ENCODE measurements around the gene TNNT2.

Gene TNNT2

GRCh38 chr1:201377611-201378092, at the start of gene TNNT2:
TNNT2 (minus strand) TSS chr1:201377680; CDS start chr1:201373254, 4,426 bp downstream.
- DNase-seq: peak; percentile 81

GRCh38 chr1:201426479-201427310, 49.2 kb upstream of the TNNT2 start:
- peak; percentile 66 for DNase-seq

GRCh38 chr1:201424146-201424545, 46.7 kb upstream of the TNNT2 start:
- DNase-seq: no peak

DNA sequence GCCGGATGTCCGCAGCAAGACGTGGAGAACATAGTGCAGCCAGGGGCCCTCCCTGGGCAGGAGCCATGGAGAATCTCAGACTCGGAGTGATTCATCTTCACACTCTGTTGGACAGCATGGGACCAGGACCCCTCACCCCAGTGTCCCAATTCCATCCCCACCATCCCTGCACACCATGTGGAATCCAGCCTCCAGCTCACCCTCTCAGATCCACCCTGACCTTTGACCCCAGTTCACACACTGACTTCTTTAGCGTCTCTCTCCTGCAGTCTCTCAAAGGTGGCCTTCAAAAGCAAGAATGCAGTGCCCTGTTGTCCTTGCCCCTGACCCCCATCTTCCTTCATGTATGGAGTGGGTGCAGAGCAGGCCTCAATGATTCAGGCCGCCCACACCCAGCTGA, 46.2 kb upstream of the TNNT2 start:
- DNase-seq: no peak

GRCh38 chr1:201422436-201423030, 45.1 kb upstream of the TNNT2 start:
- no peak for DNase-seq

DNA sequence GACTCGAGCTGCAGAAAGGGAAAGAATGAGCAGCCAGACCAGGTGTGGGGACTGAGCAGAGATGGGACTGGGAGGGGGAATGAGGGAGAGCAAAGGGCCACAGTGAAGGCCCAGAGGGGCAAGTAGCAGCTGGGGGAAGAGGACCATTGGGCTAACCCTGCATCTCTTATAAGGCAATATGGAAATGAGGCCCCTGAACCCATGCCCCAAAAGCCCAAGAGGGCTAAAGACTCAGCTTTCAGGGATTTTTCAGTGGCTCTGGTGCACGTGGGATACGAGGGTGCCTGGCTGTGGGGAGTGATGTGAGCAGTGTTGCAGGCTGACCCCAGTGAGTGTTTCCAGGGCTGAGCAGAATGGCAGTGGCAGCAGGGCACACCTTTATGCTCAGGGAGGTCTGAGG, 44.5 kb upstream of the TNNT2 start:
- no peak for DNase-seq

GRCh38 chr1:201421041-201421440, 43.6 kb upstream of the TNNT2 start:
- DNase-seq: no peak

DNA sequence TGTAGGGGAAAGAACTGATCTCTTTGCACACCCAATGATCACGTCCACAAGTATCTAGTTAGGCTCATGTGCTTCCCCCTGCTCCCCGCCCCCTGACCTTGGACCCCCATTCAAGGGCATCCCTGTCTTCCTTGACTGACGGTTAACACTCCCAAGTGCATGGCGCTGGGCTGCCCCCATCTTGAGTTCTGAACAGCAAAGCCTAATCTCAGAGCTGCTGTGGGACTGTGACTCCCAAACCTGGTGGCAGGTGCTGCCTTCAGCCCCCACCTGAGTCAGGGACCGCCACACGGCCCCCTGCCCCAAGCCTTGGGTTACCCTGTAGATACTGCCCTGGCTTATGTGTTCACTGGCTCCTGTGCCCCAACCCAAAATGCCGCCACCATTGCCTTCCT, 43.1 kb upstream of the TNNT2 start:
- no peak for DNase-seq

DNA sequence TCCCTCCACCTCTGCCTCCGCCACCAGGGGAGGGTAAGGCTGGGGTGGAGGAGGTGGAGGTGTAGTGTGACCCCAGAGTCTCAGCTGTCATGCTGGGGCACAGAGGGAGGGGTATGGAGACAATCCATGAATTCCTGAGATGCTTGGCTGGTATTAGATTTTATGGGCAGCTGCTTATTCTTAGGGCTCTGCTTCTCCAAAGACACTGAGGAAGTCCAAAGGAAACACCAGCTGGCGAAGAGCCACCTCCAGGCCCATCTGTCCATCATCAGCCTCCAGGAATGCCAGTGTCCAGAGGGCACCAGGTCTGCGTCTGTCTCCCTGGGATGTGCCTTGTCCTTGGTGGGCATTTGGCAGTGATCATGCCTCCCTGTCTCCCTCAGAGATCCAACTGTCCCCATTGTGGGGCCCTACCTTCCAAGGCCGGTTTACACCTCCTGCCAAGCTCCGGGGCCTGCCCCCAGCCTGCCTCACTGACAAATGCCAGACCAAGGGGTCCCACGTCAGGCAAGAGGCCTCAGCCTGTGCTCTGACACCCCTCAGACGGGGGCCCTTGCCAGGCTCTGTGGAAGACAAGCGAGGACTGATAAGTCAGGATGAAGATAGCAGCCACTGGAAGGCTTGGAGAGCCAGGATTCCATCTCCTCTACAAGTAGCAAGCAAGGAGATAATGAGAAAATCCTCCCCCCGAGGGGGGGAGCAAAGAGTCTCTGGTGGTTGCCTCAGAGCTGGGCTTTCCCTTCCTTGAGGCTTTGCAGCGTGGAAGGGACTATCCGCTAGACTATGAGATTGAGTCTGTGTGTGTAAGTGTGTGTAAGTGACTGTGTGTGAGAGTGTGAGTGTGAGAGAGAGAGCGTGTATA, 42.5 kb upstream of the TNNT2 start:
- peak; percentile 55 for DNase-seq

DNA sequence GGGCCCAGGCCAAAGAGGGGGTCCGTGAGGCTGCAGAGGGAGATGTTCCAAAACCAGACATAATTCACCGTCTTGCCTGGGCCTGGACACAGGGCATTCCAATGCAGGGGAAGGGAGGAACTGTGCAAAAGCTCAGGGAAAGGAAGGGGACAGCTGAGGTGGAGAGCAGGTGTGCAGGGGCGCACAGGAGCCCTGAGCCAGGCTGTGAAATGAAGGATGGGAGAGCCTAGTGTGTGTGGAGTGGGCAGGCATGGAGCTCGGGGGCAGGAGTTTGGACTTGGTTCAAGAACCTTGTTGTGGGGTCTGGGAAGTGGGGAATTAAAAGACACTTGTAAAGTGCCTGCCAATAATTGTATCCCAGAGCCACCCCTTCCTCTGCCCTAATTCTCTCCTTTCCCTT, 41.8 kb upstream of the TNNT2 start:
- DNase-seq: no peak

GRCh38 chr1:201418461-201418860, 41.0 kb upstream of the TNNT2 start:
- DNase-seq: no peak

DNA sequence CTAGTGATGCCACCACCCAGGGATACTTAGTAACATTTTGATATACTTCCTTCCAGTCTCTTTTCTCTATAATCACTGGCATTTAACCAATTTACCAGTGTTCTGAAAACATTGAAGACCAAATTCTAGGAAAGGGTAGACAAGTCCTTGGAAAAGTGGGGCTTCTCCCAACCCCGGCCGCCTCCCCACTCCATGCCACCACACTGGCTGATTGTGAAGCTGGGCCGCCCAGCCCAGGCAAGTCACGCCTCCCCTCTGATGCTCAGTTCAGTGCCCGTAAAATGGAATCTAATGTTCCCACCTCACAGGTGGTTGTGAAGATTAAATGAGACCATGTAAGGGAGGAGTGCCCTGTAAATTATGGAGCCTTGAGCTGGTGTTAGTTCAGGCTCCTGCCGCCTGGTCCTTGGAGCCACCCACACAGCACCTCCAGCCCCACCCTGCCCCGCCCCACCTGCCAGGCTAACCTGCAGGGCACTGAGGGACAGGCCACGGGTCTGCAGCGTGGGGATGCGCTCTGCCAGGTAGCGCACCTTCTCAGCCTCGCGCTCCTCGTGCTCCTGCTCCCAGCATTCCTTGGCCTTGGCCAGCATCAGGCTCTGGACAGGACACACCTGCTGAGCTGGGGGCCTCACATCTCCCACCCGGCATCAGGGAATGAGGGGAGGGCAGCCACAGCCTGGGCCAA, 36.7 kb upstream of the TNNT2 start:
- DNase-seq: no peak

- no peak for DNase-seq
These were observed 33.8 kb upstream of the TNNT2 start for GRCh38 chr1:201411292-201411691.

GRCh38 chr1:201409440-201409839, 32.0 kb upstream of the TNNT2 start:
- no peak for DNase-seq

GRCh38 chr1:201408834-201409200, 31.3 kb upstream of the TNNT2 start:
- no peak for DNase-seq

DNA sequence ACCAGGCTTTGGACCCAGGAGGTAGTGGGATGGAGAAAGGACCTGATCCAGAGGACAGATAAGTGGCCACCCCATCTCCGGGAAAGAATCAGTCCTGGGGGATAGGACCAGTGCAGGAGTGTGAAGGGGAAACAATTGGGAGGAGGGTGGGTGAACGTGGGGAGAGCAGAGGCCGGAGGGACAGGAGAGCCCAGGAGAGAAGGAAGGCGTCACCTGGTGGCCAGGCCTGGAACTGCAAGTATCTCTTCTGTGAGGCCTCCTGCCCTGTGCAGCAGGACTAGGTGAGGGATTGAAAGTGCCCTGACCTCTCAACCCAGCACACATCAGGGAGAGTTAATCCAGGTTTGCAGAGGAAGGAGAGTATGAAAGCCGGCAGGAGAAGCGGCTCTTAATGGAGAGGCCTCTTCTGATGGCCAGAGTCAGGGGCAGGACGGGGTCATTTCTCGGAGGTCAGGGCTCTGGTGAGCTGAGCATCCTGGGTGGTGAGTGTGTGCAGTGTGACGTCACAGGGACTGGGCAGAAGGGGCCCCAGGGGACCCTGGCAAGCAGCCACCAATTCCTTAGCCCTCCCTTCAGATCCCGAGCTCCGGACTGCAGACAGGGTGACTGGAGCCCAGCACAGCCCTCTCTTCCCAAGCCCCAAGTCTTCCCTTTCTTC, 30.8 kb upstream of the TNNT2 start:
- peak; percentile 79 for DNase-seq

GRCh38 chr1:201406831-201407406, 29.4 kb upstream of the TNNT2 start:
- no peak for DNase-seq

- no peak for DNase-seq
These were observed 28.0 kb upstream of the TNNT2 start for GRCh38 chr1:201405484-201405831.

GRCh38 chr1:201404722-201405483, 27.4 kb upstream of the TNNT2 start:
- no peak for DNase-seq

DNA sequence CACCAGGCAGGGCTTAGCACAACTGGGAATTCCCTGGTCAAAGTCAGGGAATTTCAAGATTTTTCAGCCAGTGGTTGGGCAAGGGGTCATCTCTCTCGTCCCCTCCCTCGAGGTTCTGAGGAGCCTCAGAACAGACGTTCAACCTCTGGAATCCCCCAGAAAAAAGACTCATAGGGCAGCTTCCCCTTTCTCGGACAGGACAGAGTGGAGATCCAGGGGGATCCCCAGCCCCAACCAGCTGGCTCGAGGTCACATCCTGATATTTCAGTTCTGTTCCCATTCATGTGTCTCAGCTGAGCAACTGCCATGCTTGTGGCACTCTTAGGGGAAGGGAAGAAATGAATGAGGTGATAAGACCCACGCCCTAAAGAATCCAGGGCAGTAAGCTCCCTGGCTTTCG, 26.6 kb upstream of the TNNT2 start:
- no peak for DNase-seq

- no peak for DNase-seq
These were observed 25.9 kb upstream of the TNNT2 start for GRCh38 chr1:201403359-201403758.
